ENCODE measurements around the gene ATP13A1. TPM values are rescaled to one million over a fixed set of nuclear protein-coding genes. Genes with fewer than 3 reads are reported as not detected.

ATP13A1 gene
- total RNA-seq, 1 donor from 2014 or later: 114 TPM

DNA sequence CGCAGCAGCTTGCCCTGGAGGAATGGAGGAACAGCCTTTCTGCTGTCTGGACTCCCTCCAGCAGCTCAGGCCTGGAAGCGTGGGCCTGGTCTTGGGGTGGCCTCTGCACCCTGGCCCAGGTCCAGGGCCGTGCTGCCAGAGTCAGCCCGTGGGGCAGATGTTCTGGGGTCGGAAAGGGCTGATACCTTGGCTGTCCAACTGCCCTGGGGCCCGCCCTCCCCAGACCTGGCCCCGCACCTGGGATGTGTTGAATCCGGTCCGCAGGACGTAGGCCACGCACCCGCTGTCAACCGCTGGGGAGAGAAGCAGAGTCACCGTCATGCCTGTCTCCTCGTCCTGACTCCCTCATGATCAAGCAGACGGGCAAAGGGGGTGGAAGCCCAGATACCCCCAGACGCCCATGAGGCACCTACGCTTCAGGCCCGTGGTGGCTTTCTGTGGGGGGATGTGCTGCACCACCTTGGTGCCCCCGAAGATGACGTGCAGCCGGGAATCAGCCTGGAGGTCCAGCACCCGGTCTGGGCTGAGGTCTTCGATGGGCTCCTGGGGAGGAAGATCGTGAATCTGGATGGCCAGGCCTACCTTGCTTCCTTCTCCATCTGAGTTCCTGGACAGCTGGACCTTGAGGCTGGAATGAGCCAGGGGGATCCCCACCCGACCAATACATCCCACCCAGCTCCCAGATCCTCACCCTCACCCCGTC is 7.7 kb downstream of the ATP13A1 start:
- no peak for DNase-seq (ENCODE audit: extremely low spot score in 2 of 2)
- H3K36me3 ChIP-seq: peaks cover 0 to 81% of the 10 kb centered on the region in 2 donors
- TF ChIP-seq POLR2A (IDR thresholded peaks at IDR 0.05) (no peak), POLR2AphosphoS5 (IDR thresholded peaks at IDR 0.05; ENCODE audit: insufficient read depth in 1 of 2, low read depth in 1 of 2) (no peak)
- TF ChIP-seq, protein P1, sequence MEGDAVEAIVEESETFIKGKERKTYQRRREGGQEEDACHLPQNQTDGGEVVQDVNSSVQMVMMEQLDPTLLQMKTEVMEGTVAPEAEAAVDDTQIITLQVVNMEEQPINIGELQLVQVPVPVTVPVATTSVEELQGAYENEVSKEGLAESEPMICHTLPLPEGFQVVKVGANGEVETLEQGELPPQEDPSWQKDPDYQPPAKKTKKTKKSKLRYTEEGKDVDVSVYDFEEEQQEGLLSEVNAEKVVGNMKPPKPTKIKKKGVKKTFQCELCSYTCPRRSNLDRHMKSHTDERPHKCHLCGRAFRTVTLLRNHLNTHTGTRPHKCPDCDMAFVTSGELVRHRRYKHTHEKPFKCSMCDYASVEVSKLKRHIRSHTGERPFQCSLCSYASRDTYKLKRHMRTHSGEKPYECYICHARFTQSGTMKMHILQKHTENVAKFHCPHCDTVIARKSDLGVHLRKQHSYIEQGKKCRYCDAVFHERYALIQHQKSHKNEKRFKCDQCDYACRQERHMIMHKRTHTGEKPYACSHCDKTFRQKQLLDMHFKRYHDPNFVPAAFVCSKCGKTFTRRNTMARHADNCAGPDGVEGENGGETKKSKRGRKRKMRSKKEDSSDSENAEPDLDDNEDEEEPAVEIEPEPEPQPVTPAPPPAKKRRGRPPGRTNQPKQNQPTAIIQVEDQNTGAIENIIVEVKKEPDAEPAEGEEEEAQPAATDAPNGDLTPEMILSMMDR (IDR thresholded peaks at IDR 0.05): no peak
- no peak overlapping the region for H3K4me3 ChIP-seq
- no peaks in the 10 kb centered on the region for H3K27me3 ChIP-seq
- no peak overlapping the region for H3K27ac ChIP-seq
- no peaks in the 10 kb centered on the region for H3K9me3 ChIP-seq
- peaks cover 8% of the 10 kb centered on the region for H3K4me1 ChIP-seq
- intact Hi-C loops (cut with DNase I): no loop called here

DNA sequence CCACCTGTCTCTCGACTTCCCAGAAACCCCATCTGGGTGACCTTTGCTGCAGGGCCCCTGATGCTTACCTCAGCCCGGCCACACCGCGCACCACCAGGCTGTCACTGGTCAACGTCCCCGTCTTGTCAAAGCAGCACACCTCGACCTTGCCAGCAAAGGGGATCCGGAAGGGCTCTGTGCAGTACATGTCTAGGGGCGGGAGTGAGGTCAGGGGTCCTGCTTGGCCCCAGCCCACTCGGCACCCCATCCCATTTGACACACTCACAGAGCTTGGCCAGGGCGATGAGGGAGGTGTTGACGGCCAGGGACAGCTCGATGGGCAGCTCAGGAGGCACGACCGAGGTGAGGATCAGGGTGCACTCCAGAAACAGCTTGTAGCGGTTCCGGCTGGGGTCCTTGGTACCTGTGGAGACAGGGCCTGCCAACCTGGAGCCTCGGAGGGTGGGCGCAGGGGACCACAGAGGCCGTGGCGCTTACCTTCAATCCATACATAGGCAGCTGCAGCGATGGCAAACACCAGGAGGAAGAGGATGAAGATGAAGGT is 8.4 kb downstream of the ATP13A1 start:
- intact Hi-C loops (cut with DNase I): no loop called here
- no peak for DNase-seq (ENCODE audit: extremely low spot score in 2 of 2)
- Histone ChIP-seq H3K36me3 (peaks cover 0 to 88% of the 10 kb centered on the region in 2 donors), H3K9me3 (no peaks in the 10 kb centered on the region), H3K27me3 (no peaks in the 10 kb centered on the region), H3K27ac (no peak overlapping the region), H3K4me3 (no peak overlapping the region), H3K4me1 (peaks cover 4% of the 10 kb centered on the region)
- TF ChIP-seq POLR2AphosphoS5 (IDR thresholded peaks at IDR 0.05; ENCODE audit: insufficient read depth in 1 of 2, low read depth in 1 of 2): no peak
- TF ChIP-seq POLR2A (IDR thresholded peaks at IDR 0.05): no peak
- TF ChIP-seq, protein P1 (IDR thresholded peaks at IDR 0.05): no peak

DNA sequence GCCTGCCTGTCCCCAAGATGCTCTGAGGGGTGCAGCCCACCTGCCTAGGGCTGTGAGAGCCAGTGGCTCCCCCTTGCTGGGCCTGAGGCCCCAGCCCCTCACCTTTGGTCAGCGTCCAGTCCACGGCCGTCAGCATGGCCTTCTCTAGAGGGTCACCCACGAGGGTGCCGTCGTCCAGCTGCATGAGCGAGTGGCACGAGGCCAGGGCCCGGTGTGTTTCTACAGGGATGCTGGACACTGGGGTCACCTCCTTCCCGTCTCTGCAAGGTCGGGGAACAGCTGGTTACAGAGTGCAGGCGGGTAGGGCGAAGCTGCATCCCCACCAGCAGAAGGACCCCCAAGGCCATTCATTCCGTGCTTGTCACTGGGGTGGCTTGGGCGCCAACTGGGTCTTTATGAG is 9.0 kb downstream of the ATP13A1 start:
- intact Hi-C loops (cut with DNase I): no loop called here
- DNase-seq (ENCODE audit: extremely low spot score in 2 of 2): no peak
- no peaks in the 10 kb centered on the region for H3K27me3 ChIP-seq
- no peaks in the 10 kb centered on the region for H3K4me1 ChIP-seq
- no peak overlapping the region for H3K27ac ChIP-seq
- H3K36me3 ChIP-seq: peaks cover 0 to 94% of the 10 kb centered on the region in 2 donors
- H3K9me3 ChIP-seq: no peaks in the 10 kb centered on the region
- TF ChIP-seq POLR2AphosphoS5 (IDR thresholded peaks at IDR 0.05; ENCODE audit: insufficient read depth in 1 of 2, low read depth in 1 of 2) (no peak), POLR2A (IDR thresholded peaks at IDR 0.05) (no peak)
- TF ChIP-seq, protein P1 (IDR thresholded peaks at IDR 0.05): no peak
- H3K4me3 ChIP-seq: no peak overlapping the region

DNA sequence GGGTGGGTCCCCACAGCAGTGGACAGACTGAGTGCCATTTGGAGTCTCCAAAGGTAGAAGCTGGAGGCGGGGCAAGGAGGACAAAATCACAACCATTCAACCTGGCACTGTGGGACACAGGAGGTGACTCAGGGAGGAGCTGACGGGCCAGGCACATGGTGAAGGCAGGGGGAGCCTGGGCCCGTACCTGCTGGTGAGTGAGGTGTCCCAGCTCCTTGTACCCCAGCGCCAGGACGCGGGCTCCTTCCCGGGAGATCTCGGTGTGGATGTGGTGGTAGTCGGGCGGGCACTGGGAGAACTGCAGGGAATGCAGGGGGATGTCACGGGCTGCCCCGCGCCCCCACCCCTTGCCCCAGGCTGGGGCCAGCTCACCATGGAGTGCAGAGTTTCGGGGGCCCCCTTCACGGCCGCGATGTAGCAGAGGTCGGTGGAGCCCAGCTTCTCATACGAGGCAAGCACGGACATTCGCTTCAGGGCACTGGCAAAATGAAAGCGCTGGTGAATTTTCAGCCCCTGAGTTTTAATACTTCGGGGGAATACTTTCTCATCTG is 9.8 kb downstream of the ATP13A1 start:
- Histone ChIP-seq H3K27me3 (no peaks in the 10 kb centered on the region), H3K4me3 (no peak overlapping the region), H3K36me3 (peaks cover 0 to 92% of the 10 kb centered on the region in 2 donors), H3K27ac (no peak overlapping the region), H3K4me1 (no peaks in the 10 kb centered on the region), H3K9me3 (no peaks in the 10 kb centered on the region)
- DNase-seq (ENCODE audit: extremely low spot score in 2 of 2): no peak
- intact Hi-C loops (cut with DNase I): no loop called here
- TF ChIP-seq, protein P1 (IDR thresholded peaks at IDR 0.05): no peak
- TF ChIP-seq POLR2AphosphoS5 (IDR thresholded peaks at IDR 0.05; ENCODE audit: insufficient read depth in 1 of 2, low read depth in 1 of 2) (no peak), POLR2A (IDR thresholded peaks at IDR 0.05) (no peak)

Measured in vagina (tissue), 2 donors.